Keratinocyte (primary cell): Measurements from ENCODE around the gene PTPRZ1. TPM values are rescaled to one million over a fixed set of nuclear protein-coding genes. Genes with fewer than 3 reads are reported as not detected.

Experiments used
- DNase-seq: peaks from one replicate; pipeline ENCODE4 v3.0.0-alpha.2; 2011; ENCODE audit warnings: low read depth, missing footprints, low spot score
- FAIRE-seq: peaks from 2 replicates; lab custom pipeline; 2011; peaks lifted over from hg19 to GRCh38; lab: Jason Lieb, UNC
- H2AFZ ChIP-seq: 2 replicates; pipeline ENCODE4 v1.6.0; 2012; ENCODE audit warnings: low read length, control low read depth, inconsistent platforms; ENCODE audit not compliant: control insufficient read depth
- H3K27ac ChIP-seq: 2 replicates; pipeline ENCODE4 v1.5.1; 2011; ENCODE audit warnings: low read length; ENCODE audit not compliant: control insufficient read depth, insufficient read depth
- H3K27me3 ChIP-seq: 3 replicates; pipeline ENCODE4 v1.6.0; 2011; ENCODE audit warnings: low read length; ENCODE audit not compliant: control insufficient read depth, insufficient read depth; ENCODE audit errors: extremely low read depth
- H3K36me3 ChIP-seq, 2 experiments: 2 replicates in 1 of 2; 3 replicates in 1 of 2; pipeline ENCODE4 v1.5.1; 2011; ENCODE audit warnings: low read length in 2 of 2, mild to moderate bottlenecking in 1 of 2; ENCODE audit not compliant: control insufficient read depth in 2 of 2, insufficient read depth in 2 of 2; ENCODE audit errors: extremely low read depth in 1 of 2
- H3K4me1 ChIP-seq: 3 replicates; pipeline ENCODE4 v1.5.1; 2011; ENCODE audit warnings: low read length; ENCODE audit not compliant: control insufficient read depth, insufficient read depth; ENCODE audit errors: extremely low read depth
- H3K4me2 ChIP-seq: 3 replicates; pipeline ENCODE4 v1.6.0; 2011; ENCODE audit warnings: low read depth, low read length; ENCODE audit not compliant: control insufficient read depth, insufficient read depth; ENCODE audit errors: extremely low read depth
- H3K4me3 ChIP-seq, 3 experiments: fragments of 200-600 bp in 1 of 3; sonication (generic) in 1 of 3; 2 replicates in 2 of 3; 3 replicates in 1 of 3; pipeline ENCODE4 v1.5.1; 2011 to 2016; ENCODE audit warnings: low read length in 3 of 3, mild to moderate bottlenecking in 3 of 3, control low read depth in 2 of 3, inconsistent platforms in 1 of 3, low read depth in 1 of 3, mixed read lengths in 1 of 3, mixed run types in 1 of 3, moderate library complexity in 1 of 3; ENCODE audit not compliant: control insufficient read depth in 2 of 3, insufficient read depth in 2 of 3; ENCODE audit errors: extremely low read depth in 1 of 3
- H3K79me2 ChIP-seq: 2 replicates; pipeline ENCODE4 v1.6.0; 2012; ENCODE audit warnings: low read length; ENCODE audit not compliant: control insufficient read depth, insufficient read depth
- H3K9ac ChIP-seq: 3 replicates; pipeline ENCODE4 v1.6.0; 2011; ENCODE audit warnings: low read length; ENCODE audit not compliant: control insufficient read depth, insufficient read depth; ENCODE audit errors: extremely low read depth
- H3K9me1 ChIP-seq: 3 replicates; pipeline ENCODE4 v1.6.0; 2011; ENCODE audit warnings: low read length; ENCODE audit not compliant: control insufficient read depth, insufficient read depth; ENCODE audit errors: extremely low read depth
- H3K9me3 ChIP-seq: 2 replicates; pipeline ENCODE4 v1.5.1; 2012; ENCODE audit warnings: low read depth, low read length; ENCODE audit not compliant: control insufficient read depth
- H4K20me1 ChIP-seq: 3 replicates; pipeline ENCODE4 v1.6.0; 2011; ENCODE audit warnings: low read length; ENCODE audit not compliant: control insufficient read depth, insufficient read depth; ENCODE audit errors: extremely low read depth
- CTCF ChIP-seq, 3 experiments: IDR thresholded peaks in 1 of 3; conservative IDR thresholded peaks in 1 of 3; optimal IDR thresholded peaks in 1 of 3; 2 replicates in 2 of 3; 3 replicates in 1 of 3; pipeline versions ENCODE3 to v1.5.1; 2011; ENCODE audit warnings: low read length in 3 of 3, mild to moderate bottlenecking in 3 of 3, moderate library complexity in 2 of 3, control low read depth in 1 of 3, inconsistent platforms in 1 of 3; ENCODE audit not compliant: insufficient read depth in 2 of 3; ENCODE audit errors: extremely low read depth in 1 of 3
- EZH2 ChIP-seq: IDR thresholded peaks from one replicate; pipeline ENCODE4 v1.6.1; 2012; ENCODE audit warnings: inconsistent platforms, mild to moderate bottlenecking, low read length, moderate library complexity
- dilution Hi-C: fragments of 300-500 bp; cut with MboI; formaldehyde crosslinking; loops from one replicate; pipeline ENCODE4 v1.7.0; 2020; ENCODE audit warnings: low sequenced_read_pairs; ENCODE audit not compliant: extremely low pct_ligation_motif_present
- polyA plus RNA-seq, 5 experiments: library from polyadenylated mRNA; depleted of rRNA in 3 of 5; stranded (reverse) in 3 of 5; stranded (forward) in 1 of 5; unstranded in 1 of 5; fragments of >200 nt; gene quantifications; 1 replicate in 1 of 5; 2 replicates in 3 of 5; 3 replicates in 1 of 5; pipeline versions ENCODE4 v1.2.1 to v1.2.3, GENCODE V29; 2011 to 2012; ENCODE audit warnings: missing spikeins in 2 of 5, low read depth in 1 of 5, low replicate concordance in 1 of 5

The PTPRZ1 gene
- polyA plus RNA-seq, 1 donor (not counting 4 experiments of a cell fraction or from before 2014, with no cell fraction given) = 58.3 TPM

- Histone ChIP-seq H3K9ac (no peak overlapping the region), H3K9me1 (no peaks in the 10 kb centered on the region), H3K79me2 (no peaks in the 10 kb centered on the region), H2AFZ (no peak overlapping the region), H3K36me3 (peaks cover 0 to 6% of the 10 kb centered on the region in 2 experiments), H3K27me3 (no peaks in the 10 kb centered on the region), H3K4me1 (no peaks in the 10 kb centered on the region), H3K4me3 (no peak overlapping the region), H3K9me3 (no peaks in the 10 kb centered on the region), H3K4me2 (no peak overlapping the region), H4K20me1 (no peaks in the 10 kb centered on the region), H3K27ac (no peak overlapping the region)
- no peak for DNase-seq
- dilution Hi-C loops = no loop called here
- no peak for TF ChIP-seq CTCF (optimal IDR thresholded peaks at IDR 0.05 in 1 of 3, IDR thresholded peaks at IDR 0.05 in 1 of 3, conservative IDR thresholded peaks at IDR 0.05 in 1 of 3; ENCODE audit: extremely low read depth in 1 of 3, insufficient read depth in 2 of 3, low read length in 3 of 3)
- TF ChIP-seq EZH2 = no peak
- no peak for FAIRE-seq
Measured at GRCh38 chr7:122064971-122065370, 192.0 kb downstream of the PTPRZ1 start.

DNA sequence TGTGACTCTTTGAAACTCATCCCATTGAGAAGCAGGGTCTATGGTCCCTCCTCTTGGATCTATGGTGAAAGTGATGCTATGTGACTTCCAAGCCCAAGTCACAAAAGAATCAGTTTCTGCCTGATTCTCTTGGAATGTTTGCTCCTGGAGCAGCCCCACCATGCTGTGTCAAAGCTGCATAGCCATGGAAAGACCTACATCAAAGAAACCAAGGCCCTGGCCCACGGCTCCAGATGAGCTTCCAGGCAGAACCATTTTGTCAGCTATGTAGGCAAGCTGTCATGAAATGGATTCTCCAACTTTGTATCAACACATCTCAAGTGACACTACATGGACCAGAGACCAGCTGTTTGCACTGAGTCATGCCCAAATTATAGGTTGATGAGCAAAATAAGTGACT is 194.1 kb downstream of the PTPRZ1 start:
- Histone ChIP-seq H3K79me2 (no peaks in the 10 kb centered on the region), H3K27ac (no peak overlapping the region), H3K4me1 (no peaks in the 10 kb centered on the region), H3K9me3 (no peaks in the 10 kb centered on the region), H3K4me3 (no peak overlapping the region), H3K9ac (no peak overlapping the region), H2AFZ (no peak overlapping the region), H3K9me1 (no peaks in the 10 kb centered on the region), H4K20me1 (no peaks in the 10 kb centered on the region), H3K36me3 (no peaks in the 10 kb centered on the region), H3K4me2 (no peak overlapping the region), H3K27me3 (no peaks in the 10 kb centered on the region)
- dilution Hi-C loops = no loop called here
- DNase-seq = no peak
- TF ChIP-seq CTCF (optimal IDR thresholded peaks at IDR 0.05 in 1 of 3, IDR thresholded peaks at IDR 0.05 in 1 of 3, conservative IDR thresholded peaks at IDR 0.05 in 1 of 3; ENCODE audit: extremely low read depth in 1 of 3, insufficient read depth in 2 of 3, low read length in 3 of 3) (no peak), EZH2 (no peak)
- FAIRE-seq = no peak
